Lower lobe of right lung (tissue), 2 donors: ENCODE measurements around the gene MAP3K15. TPM values are rescaled to one million over a fixed set of nuclear protein-coding genes. Genes with fewer than 3 reads are reported as not detected.

Experiments
- ATAC-seq, 2 donors: fragments of 200-7000 bp; cut with Tn5 transposase; one replicate each; pipeline ENCODE4 v1.9.1; 2020 to 2022; ENCODE audit warnings: mild to moderate bottlenecking in 2 of 2, moderate library complexity in 2 of 2
- DNase-seq: peaks from one replicate; pipeline ENCODE4 v3.0.0-alpha.2; 2020
- H3K27ac ChIP-seq: fragments of 200-600 bp; one replicate; pipeline ENCODE4 v1.8.0; 2022
- H3K27me3 ChIP-seq: fragments of 200-600 bp; one replicate; pipeline ENCODE4 v1.8.0; 2022; ENCODE audit warnings: low read depth
- H3K36me3 ChIP-seq: fragments of 200-600 bp; one replicate; pipeline ENCODE4 v1.8.0; 2022; ENCODE audit warnings: mild to moderate bottlenecking
- H3K4me1 ChIP-seq: fragments of 200-600 bp; one replicate; pipeline ENCODE4 v1.8.0; 2022
- H3K4me3 ChIP-seq: fragments of 200-600 bp; one replicate; pipeline ENCODE4 v1.8.0; 2022; ENCODE audit warnings: mild to moderate bottlenecking
- H3K9me3 ChIP-seq: fragments of 200-600 bp; one replicate; pipeline ENCODE4 v1.8.0; 2022
- intact Hi-C: fragments of 100-400 bp; cut with DNase I; formaldehyde crosslinking; loops from one replicate; pipeline ENCODE4 v1.11.0; 2022
- total RNA-seq: library from RNA; stranded (reverse); fragmentation: NEBNext Ultra II Directional; extraction: Animal tissue kit (Norgen Biotek cat#: 25700); gene quantifications from one replicate; pipeline ENCODE4 v1.2.1, GENCODE V29; 2021
- TF ChIP-seq, protein P1 (sequence below): fragments of 200-600 bp; IDR thresholded peaks from one replicate; pipeline ENCODE4 v1.8.0; 2022; ENCODE audit warnings: antibody characterized with exemption, mild to moderate bottlenecking
- donor health status: DM: no; HTN: yes; CAD: no; lungs with severe emphysema.

MAP3K15 gene
- total RNA-seq, 1 donor from 2014 or later: 3.2 TPM

DNA sequence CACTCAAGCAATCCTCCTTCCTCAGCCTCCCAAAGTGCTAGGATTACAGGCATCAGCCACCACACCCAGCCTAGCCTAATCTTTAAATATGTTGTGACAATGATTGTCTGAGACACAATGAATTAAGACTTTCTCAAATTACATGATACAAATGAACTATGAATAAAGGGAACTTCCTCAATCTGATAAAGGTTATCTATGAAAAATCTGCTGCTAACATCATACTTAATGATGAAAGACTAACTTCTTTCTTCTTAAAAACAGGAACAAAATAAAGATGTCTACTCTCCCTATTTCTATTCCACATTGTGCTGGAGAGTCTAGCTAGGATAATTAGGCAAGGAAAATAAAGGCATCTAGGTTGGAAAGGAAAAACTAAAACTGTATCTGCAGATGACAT, 111.6 kb downstream of the MAP3K15 start:
- Histone ChIP-seq H3K36me3 (no peaks in the 10 kb centered on the region), H3K4me3 (no peak overlapping the region), H3K4me1 (no peaks in the 10 kb centered on the region), H3K27me3 (no peaks in the 10 kb centered on the region), H3K9me3 (no peaks in the 10 kb centered on the region), H3K27ac (no peak overlapping the region)
- no peak for DNase-seq
- intact Hi-C loops: no loop called here
- ATAC-seq: no peak
- TF ChIP-seq, protein P1, sequence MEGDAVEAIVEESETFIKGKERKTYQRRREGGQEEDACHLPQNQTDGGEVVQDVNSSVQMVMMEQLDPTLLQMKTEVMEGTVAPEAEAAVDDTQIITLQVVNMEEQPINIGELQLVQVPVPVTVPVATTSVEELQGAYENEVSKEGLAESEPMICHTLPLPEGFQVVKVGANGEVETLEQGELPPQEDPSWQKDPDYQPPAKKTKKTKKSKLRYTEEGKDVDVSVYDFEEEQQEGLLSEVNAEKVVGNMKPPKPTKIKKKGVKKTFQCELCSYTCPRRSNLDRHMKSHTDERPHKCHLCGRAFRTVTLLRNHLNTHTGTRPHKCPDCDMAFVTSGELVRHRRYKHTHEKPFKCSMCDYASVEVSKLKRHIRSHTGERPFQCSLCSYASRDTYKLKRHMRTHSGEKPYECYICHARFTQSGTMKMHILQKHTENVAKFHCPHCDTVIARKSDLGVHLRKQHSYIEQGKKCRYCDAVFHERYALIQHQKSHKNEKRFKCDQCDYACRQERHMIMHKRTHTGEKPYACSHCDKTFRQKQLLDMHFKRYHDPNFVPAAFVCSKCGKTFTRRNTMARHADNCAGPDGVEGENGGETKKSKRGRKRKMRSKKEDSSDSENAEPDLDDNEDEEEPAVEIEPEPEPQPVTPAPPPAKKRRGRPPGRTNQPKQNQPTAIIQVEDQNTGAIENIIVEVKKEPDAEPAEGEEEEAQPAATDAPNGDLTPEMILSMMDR: no peak

DNA sequence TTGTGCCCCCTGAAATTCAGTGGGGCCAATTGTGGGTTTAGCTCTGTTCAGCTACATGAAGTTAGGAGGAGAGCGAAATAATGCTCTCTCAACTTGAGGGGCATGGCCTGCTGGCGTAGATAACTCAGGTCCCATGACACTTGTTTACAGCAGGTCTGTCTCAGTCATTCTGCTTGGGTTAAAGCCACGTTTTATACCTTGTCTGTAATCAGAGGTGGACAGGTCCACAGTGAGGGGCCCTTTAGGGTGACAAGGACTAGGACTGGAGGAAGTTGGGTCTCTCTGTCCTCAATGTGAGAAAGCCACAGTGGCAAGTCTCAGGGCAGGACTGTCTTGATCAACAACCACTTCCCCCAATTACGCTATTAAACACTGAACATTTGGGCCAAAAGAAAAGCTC, 122.6 kb downstream of the MAP3K15 start:
- DNase-seq (no peak), ATAC-seq (no peak)
- Histone ChIP-seq H3K4me3 (no peak overlapping the region), H3K27ac (no peak overlapping the region), H3K4me1 (no peaks in the 10 kb centered on the region), H3K36me3 (no peaks in the 10 kb centered on the region), H3K9me3 (no peaks in the 10 kb centered on the region), H3K27me3 (no peaks in the 10 kb centered on the region)
- TF ChIP-seq, protein P1: no peak
- intact Hi-C loops: no loop called here

DNA sequence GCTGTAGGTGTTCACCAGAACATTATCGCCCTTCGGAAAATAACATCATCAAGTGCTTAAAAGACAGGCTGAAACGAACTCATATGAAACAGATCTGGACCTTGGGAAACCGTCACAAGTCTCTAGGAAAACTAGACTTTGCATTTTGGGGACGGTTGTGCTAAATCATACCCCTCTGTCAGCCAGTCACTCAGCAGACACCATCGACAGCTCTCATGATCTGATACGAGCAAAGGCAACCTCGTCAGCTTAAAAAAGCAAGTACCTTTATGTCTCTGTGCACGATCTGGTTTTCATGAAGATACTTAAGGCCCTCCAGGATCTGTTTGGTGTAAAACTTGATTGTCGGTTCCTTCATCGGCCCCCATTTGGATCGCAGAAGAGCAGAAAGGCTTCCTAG, 123.2 kb downstream of the MAP3K15 start:
- H3K4me3 ChIP-seq: no peak overlapping the region
- no peak for ATAC-seq
- no peaks in the 10 kb centered on the region for H3K9me3 ChIP-seq
- DNase-seq: no peak
- H3K36me3 ChIP-seq: no peaks in the 10 kb centered on the region
- H3K27me3 ChIP-seq: no peaks in the 10 kb centered on the region
- intact Hi-C loops: no loop called here
- TF ChIP-seq, protein P1: no peak
- no peaks in the 10 kb centered on the region for H3K4me1 ChIP-seq
- H3K27ac ChIP-seq: no peak overlapping the region

DNA sequence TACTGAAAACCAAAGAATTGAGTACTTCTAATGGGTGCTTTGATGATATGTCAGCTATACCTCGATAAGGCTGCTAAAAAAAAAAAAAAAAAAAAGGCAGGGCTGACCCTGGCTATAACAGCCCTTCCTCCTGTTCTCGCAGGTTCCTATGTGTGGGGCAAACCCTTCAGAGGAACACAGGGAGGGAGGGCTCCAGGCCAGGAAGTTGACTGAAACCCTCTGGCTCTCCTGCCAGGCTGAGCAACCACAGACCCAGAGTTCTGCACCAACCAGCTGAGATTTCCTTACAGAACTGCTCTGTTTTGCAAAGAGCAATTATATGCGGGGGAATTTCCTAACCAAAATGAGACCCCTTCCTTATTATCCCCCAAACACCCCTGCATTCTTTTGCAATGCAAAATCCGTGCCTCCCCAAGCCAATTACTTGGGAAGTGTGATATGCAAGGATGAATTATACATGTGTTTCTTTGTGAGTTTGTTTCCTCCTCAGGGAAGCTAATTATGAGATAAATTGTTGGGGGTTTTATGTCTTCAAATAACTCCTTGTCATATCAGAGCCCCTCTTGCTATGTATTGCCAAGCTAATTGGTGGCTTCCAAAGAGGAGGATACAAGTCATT, 126.0 kb downstream of the MAP3K15 start:
- ATAC-seq (peak in 1 of 2 donors; percentile 54), DNase-seq (no peak)
- TF ChIP-seq, protein P1: no peak
- Histone ChIP-seq H3K9me3 (no peaks in the 10 kb centered on the region), H3K4me3 (no peak overlapping the region), H3K36me3 (no peaks in the 10 kb centered on the region), H3K27me3 (no peaks in the 10 kb centered on the region), H3K4me1 (no peaks in the 10 kb centered on the region), H3K27ac (no peak overlapping the region)
- intact Hi-C loops: no loop called here

DNA sequence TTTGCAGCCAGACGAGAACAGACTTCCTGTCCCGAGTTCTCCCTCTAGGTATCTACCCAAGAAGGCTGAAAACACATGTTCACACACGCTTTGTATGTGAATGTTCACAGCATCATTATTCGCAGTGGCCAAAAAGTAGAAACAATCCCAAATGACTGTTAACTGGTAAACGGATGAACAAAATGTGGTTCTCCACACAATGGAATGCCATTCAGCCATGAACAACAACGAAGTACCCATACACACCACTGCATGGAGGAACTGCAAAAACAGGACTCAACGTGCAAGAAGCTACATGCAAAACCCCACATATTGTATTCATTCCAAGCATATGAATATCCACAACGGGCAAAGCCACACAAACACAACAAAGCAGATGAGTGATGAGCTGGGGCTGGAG, 126.6 kb downstream of the MAP3K15 start:
- H3K9me3 ChIP-seq: no peaks in the 10 kb centered on the region
- intact Hi-C loops: no loop called here
- peak in 1 of 2 donors; percentile 23 for ATAC-seq

More for the DNA sequence above, 126.6 kb downstream of the MAP3K15 start:
- H3K27me3 ChIP-seq: no peaks in the 10 kb centered on the region
- DNase-seq: no peak
- H3K27ac ChIP-seq: no peak overlapping the region
- H3K4me1 ChIP-seq: no peaks in the 10 kb centered on the region
- H3K4me3 ChIP-seq: no peak overlapping the region
- no peaks in the 10 kb centered on the region for H3K36me3 ChIP-seq
- TF ChIP-seq, protein P1: no peak
